ENCODE measurements around the gene MPHOSPH6. TPM values are rescaled to one million over a fixed set of nuclear protein-coding genes. Genes with fewer than 3 reads are reported as not detected.
"Not testable (repeated sequence)": the region's sequence is repeated elsewhere in the genome, so short reads cannot be mapped to it uniquely, and the experiment has no call there.

The MPHOSPH6 gene
- total RNA-seq, 1 donor from 2014 or later = 41.9 TPM

GRCh38 chr16:82118749-82119148, 51.3 kb downstream of the MPHOSPH6 start:
- DNase-seq (ENCODE audit: low read depth) = no peak

- DNase-seq (ENCODE audit: low read depth) = no peak
Measured at GRCh38 chr16:82116535-82116934, 53.5 kb downstream of the MPHOSPH6 start.

GRCh38 chr16:82113741-82114140, 56.3 kb downstream of the MPHOSPH6 start:
- no peak for DNase-seq (ENCODE audit: low read depth)

- DNase-seq (ENCODE audit: low read depth) = peak; percentile 33
Measured at GRCh38 chr16:82111944-82112343, 58.1 kb downstream of the MPHOSPH6 start.

- not testable (repeated sequence) for DNase-seq (ENCODE audit: low read depth)
Measured at GRCh38 chr16:82109266-82109665, 60.8 kb downstream of the MPHOSPH6 start.

- DNase-seq (ENCODE audit: low read depth) = peak; percentile 7
Measured at GRCh38 chr16:82108774-82109173, 61.2 kb downstream of the MPHOSPH6 start.

- DNase-seq (ENCODE audit: low read depth) = no peak
Measured at GRCh38 chr16:82108100-82108499, 61.9 kb downstream of the MPHOSPH6 start.

GRCh38 chr16:82105107-82105506, 64.9 kb downstream of the MPHOSPH6 start:
- DNase-seq (ENCODE audit: low read depth) = no peak

Other genes starting within 250 kb of the MPHOSPH6 start
- 17.9 and 20.8 TPM in 2 replicates for gene SDR42E1, start 158.8 kb downstream of the MPHOSPH6 start, total RNA-seq
- 0.70 and 1.2 TPM in 2 replicates for gene HSD17B2, start 135.0 kb downstream of the MPHOSPH6 start, total RNA-seq

Data from renal cortical epithelial cell (primary cell).